Measurements from ENCODE around the gene GIMAP7.
"Not testable (repeated sequence)": the region's sequence is repeated elsewhere in the genome, so short reads cannot be mapped to it uniquely, and the experiment has no call there.

Gene GIMAP7

DNA sequence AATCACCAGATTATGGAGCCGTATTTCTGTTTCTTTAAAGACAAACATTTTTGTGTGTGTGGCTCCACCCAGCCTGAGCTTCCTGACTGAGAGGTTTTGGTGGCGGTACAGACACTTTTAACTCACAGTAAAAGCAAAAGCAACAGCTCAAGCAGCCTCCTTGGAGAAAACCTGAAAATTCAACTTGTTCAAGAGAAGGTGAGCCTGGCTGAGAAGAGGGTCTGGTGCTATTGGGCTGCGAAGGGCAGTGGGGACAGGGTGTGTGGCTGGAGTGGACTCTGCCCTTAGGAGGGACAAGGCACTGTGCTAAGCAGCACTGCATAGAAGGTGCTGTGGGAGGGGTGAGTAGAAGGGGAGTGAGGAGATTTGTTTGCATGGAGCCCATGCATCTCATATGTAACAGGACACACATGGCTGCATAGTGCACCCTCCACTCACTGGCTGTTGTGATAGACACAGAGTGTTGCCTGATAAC, at the start of gene GIMAP7:
GIMAP7 (plus strand) TSS at position 125 of the 475 bp plus-strand sequence. CDS start 5,103 bp downstream, outside the sequence.
- peak; percentile 30 to 58 for DNase-seq (ENCODE audit: low read depth in 1 of 2, low spot score in 1 of 2)

DNA sequence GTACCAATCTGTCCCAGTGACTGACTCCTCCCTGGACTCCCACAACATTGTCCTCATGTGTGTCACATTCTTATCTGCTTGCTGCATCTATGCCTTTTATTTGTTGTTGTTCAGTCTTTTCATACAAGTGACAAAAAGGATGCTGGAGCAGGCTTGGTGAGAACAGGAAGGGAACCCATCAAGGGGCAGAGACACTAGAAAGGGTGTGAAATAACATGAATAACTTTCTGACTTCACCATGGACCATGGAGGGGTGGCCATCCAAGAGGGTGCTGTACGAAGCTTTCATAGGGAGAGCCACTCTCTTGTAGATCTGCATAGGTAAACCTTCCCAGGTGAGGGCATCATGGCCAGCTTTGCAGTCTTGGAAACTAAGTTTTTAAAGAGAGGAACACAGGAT, 49.7 kb upstream of the GIMAP7 start:
- no peak for DNase-seq (ENCODE audit: low read depth in 1 of 2, low spot score in 1 of 2)

DNA sequence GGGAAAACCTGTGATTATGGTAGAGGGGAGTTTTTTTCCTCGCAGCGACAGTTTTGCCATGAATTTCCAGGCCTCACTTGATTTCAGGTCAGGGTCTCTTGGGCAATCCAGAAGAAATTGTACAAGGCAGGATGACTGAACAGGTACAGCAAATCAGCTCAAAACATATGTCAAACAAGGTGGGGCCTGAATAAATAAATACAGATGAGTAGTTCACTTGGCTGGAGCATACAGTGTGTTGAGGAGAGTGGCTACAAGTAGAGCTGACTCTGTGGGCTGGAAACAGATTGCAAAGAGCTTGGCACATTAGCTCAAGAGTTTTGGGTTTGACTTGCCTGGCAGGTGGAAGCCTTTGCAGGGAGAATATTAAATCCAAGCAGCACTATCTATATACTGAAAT, 49.3 kb upstream of the GIMAP7 start:
- DNase-seq (ENCODE audit: low read depth in 1 of 2, low spot score in 1 of 2), result no peak

DNA sequence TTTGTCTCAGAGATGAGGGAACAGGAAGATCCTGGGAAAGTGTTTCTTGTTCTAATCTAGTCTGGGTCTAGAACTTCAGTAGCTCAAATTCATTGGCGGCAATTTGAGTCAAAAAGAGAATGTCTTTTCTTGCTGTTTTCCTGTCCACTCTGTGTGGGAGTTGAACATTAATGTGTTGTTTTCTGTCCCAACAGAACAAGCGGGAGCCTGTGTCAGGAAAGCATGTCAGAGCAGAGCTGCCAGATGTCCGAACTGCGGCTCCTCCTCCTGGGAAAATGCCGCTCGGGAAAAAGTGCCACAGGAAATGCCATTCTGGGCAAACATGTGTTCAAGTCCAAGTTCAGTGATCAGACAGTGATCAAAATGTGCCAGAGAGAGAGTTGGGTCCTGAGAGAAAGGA, 48.2 kb upstream of the GIMAP7 start:
- DNase-seq (ENCODE audit: low read depth in 1 of 2, low spot score in 1 of 2), result no peak

DNA sequence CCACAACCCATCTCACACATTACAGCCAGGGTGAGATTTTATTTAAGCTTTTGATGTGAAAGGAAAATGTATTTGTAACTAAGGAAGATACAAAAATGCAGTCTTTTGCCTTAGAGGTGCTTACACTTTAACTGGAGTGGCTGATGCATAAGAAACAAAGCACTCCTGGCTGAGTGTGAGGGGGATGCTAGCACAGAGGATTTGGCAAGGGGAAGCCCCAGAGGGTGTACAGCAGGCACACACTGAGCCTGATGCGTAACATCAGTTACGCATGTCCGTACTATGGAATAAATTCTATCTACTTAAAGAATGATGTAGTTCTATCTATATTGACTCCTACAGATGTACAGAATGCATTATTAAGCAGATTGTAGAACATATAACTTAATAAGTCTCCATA, 46.4 kb upstream of the GIMAP7 start:
- DNase-seq (ENCODE audit: low read depth in 1 of 2, low spot score in 1 of 2), result no peak

DNA sequence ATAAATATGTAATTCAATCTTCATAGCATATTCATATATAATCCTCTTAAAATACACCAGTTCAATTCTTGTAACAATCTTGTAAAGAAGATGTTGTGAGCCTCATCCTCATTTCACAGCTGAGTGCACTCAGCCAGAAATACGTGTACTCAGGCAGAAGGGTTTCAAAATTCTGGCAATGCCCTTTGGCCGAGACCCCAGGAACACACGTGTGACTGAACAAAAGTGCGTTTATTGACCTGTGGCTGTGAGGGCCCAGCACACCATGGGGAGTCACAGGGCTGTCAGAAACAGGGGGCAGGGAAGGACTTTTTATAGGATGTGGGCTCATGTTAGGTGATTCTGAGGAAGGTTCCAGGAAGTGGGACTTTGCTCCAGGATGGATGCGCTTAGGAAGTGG, 42.8 kb upstream of the GIMAP7 start:
- no peak for DNase-seq (ENCODE audit: low read depth in 1 of 2, low spot score in 1 of 2)

DNA sequence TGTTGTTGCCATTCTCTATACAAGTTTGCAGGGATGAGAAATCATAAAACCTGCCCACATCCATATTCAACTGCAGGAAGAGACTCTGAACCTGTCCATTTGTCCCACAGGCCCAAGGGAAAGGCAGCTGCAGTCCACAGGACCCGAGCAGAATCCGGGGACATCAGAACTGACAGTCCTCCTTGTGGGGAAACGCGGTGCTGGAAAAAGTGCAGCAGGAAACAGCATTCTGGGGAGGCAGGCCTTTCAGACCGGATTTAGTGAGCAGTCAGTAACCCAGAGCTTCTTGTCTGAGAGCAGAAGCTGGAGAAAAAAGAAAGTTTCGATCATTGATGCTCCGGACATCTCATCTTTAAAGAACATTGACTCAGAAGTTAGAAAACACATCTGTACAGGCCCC, 40.8 kb upstream of the GIMAP7 start:
- no peak for DNase-seq (ENCODE audit: low read depth in 1 of 2, low spot score in 1 of 2)

DNA sequence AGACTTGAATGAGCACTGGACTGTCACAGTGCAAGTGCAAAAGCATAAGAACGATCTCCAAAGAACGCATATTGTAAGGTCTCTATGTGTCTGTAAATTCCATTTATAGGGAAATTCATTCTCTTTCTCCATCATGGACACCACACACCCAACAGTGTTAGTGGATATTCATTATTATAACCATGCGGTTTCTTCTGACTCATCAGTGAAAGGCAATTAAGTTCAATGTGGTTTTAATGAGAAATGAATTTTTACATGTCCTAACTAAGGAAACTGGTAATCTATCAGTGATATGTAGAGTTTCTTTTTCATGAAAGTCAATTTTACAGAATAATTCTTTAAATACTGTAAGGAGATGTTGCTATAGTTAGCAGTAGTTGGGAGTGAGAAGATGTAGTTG, 38.4 kb upstream of the GIMAP7 start:
- DNase-seq (ENCODE audit: low read depth in 1 of 2, low spot score in 1 of 2), result no peak

DNA sequence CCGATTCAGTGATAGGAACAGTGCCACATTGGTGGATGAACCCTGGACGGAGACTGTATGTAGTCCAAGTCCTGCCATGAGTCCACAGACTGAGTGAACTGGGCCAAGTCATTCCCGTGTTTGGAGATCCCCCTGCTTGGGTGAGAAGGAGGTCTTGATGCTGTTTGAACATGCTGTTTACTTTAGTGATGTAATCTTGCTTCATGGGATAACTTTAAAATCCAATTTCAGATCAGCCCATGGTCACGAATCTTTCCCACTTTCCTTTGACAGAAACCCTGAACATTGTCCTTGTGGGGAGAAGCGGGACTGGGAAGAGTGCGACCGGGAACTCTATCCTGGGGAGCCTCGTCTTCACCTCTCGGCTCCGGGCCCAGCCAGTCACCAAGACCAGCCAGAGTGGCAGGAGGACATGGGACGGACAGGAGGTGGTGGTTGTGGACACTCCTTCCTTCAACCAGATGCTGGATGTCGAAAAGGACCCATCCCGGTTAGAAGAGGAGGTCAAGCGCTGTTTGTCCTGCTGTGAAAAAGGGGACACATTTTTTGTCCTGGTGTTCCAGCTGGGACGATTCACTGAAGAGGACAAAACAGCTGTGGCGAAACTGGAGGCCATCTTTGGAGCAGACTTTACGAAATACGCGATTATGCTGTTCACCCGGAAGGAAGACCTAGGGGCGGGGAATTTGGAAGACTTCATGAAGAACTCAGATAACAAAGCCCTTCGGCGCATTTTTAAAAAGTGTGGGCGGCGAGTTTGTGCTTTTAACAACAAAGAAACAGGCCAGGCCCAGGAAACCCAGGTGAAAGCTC, 37.6 kb upstream of the GIMAP7 start:
- no peak for DNase-seq (ENCODE audit: low read depth in 1 of 2, low spot score in 1 of 2)

DNA sequence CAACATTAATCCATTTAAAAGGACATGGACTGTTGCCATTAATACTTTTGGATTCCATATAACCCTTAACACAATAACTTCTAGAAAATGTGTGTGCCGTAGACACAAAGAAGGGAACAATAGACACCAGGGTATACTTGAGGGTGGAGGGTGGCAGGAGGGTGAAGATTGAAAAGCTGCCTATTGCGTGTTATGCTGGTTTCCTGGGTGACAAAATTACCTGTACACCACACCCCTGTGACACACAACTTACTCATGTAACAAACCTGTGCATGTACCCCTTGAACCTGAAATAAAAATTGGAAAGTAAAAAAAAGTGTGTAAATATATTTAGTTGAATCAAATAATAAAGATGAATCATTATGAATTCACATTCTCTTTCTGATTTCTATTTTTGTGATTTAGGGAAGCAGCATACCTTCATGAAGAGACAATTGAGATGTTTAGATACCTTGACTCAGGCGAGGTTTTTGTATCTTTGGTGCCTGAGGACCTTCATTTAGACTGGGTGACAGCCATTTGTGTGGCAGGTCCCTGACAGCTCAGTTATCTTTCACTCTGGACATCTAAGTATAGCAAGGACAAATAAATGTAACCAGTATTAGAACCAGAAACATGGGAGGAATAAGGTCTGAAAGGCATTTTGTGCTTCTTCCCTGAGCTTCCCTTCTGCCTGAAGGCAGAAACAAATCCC, 35.5 kb upstream of the GIMAP7 start:
- DNase-seq (ENCODE audit: low read depth in 1 of 2, low spot score in 1 of 2), result no peak

DNA sequence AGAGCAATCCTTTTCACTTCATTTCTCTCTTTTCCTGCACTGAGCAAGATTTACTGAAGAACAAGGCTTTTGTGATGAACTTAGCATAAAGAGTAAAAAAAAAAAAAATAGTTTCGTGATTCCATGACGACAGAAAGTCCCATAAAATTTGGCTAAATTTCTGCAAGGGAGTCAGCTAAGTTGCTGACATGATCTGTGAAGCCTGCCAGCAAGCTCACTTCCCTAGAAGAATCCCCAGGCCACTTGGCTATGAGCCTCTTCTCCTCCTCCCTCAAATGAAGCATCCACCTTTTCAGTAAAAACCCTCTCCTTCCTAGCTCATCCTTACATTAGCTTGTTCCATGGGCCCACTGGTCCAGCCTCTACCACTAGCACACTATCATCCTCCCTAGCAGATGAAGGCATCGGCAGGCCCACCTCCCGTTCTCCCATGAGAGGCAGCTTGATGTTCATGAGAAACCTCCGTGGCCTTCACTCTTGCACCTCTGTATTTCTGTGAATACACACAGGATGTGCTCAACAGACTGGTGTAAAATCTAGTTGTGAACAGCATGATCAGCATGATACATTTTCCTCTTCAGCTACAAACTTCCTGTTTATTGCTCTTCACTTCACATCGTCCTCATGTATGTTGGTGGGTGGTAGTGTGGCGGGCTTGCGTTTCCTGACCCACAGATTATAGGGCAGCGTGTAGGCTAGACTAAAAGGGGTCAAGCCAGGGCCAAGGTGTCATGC, 33.3 kb upstream of the GIMAP7 start:
- no peak for DNase-seq (ENCODE audit: low read depth in 1 of 2, low spot score in 1 of 2)

DNA sequence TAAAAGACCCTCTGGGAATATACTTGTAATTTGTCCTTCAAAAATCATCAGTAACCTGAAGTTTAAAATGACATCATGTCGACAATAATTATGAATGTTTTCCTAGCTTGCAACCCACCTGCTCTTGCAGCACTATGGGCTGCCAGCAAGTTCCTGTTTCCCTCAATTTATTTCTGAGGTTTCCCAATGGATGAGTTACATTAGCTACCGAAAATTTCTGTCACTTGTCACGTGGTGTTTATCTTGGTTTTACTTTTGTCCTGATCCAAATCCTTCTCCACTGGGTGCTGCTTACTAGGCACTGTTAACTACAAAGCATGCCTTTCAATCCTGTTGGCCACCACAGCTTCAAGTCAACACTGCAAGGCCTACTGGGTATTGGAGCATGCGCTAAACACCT, 32.8 kb upstream of the GIMAP7 start:
- DNase-seq (ENCODE audit: low read depth in 1 of 2, low spot score in 1 of 2), result no peak

DNA sequence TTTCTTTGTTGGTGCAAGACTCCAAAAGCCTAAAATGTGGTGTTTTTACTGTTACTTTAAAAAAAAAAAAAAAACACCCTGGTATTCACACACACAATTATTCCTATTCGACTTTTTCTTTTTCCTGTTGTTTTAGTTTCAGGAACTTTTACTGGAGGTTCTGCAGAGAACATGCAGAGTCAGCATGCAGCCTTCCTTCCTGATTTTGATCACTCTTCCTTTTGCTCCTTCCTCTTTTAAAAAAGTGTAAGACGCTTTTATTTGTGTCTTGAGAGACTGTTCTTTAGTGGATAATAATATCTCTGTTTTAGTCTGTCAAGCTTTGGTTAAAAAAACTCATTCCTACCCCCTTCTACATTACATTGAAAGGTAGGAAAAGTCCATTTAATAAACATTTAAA, 31.2 kb upstream of the GIMAP7 start:
- not testable (repeated sequence) for DNase-seq (ENCODE audit: low read depth in 1 of 2, low spot score in 1 of 2)

DNA sequence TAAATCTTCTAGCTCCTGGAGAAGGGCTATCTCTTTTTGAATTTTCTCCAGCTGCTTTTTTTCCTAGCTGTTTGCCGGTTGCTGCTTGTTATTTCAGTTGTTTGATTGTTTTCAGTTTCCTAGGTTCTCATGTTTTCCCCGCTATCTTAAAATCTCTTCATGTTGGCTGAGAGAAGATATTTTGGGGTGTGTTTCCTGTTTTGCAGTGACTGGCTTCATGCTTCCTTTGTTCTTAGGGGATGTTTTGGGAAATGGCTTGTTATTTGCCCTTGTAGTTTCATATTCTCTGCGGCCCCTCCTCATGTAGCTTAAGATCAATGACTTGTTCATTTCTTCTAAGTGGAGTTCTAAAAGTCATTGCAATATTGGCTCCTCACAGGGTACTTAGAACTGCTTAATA, 30.6 kb upstream of the GIMAP7 start:
- DNase-seq (ENCODE audit: low read depth in 1 of 2, low spot score in 1 of 2), result not testable (repeated sequence)

DNA sequence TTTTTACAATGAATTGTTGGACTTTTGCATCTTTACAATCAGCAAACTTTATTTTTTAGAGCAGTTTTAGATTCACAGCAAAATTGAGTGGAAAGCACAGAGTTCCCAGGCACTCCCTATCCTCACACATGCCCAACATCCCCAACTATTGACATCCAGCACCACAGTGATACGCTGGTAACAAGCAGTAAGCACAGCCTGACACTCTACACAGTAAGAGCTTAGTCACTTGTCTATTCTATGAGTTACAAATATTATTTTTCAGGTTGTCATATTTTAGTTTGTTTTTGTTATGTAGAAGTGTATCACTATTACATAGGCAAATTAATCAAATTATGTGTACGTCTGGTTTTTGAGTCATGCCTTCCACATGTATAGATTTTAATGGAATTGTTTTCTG, 27.0 kb upstream of the GIMAP7 start:
- no peak for DNase-seq (ENCODE audit: low read depth in 1 of 2, low spot score in 1 of 2)

DNA sequence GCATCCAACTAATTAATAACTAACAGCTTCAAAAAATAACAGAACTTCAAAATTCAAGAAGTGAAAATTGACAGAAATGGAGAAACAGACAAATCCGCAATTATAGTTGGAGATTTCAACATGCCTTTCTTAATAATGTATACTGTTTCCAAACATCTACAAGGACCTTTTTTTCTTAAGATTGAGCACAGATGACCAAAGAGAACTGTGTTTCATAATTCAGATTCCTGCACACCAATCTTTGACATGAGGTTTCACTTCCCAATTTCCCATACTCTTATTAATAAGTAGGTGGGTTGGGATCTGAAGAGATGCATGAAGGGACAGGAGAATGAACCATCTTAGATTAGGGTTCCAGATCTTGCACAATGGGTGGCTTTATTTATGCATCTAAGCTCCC, 24.9 kb upstream of the GIMAP7 start:
- DNase-seq (ENCODE audit: low read depth in 1 of 2, low spot score in 1 of 2), result no peak

DNA sequence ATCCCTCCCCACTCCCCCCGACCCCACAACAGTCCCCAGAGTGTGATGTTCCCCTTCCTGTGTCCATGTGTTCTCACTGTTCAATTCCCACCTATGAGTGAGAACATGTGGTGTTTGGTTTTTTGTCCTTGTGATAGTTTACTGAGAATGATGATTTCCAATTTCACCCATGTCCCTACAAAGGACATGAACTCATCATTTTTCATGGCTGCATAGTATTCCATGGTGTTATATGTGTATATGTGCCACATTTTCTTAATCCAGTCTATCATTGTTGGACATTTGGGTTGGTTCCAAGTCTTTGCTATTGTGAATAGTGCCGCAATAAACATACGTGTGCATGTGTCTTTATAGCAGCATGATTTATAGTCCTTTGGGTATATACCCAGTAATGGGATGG, 21.2 kb upstream of the GIMAP7 start:
- DNase-seq (ENCODE audit: low read depth in 1 of 2, low spot score in 1 of 2), result not testable (repeated sequence)

DNA sequence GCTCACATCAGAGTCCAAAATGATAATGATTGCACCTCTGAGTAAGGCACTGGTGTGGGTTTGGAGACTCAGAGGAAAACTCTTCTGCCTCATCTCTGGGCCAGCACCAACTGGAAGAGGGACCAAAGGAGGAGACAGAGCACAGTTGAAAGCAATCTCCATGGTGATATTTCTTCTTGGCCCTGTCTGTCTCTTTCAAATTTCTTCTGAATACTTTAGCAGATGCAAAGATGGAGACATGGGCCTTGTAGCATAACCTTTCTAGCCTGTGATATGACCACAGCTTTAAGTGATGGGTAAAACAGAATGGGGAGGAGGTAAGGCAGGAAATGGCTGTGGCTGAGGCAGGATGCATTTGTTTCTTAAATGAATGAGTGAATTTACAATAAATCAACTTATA, 12.2 kb upstream of the GIMAP7 start:
- DNase-seq (ENCODE audit: low read depth in 1 of 2, low spot score in 1 of 2), result no peak

DNA sequence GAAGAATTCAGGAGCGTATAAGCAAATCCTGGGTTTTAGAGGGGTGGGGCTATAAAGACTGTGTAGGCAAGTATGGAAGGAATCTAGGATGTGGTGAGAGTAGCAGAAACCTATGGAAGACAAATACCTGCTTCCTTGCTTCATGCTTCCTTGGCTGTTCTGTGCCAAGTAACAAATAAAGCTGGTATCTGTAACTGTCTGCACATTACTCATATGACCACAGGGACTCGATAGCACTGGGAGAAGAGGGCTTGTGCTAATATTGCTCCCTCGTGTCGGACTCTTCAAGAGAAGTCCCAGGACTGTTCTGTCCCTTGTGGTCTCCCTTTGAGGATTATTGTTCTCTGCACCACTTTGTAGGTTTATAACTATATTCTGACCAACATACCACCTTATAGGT, 11.5 kb upstream of the GIMAP7 start:
- no peak for DNase-seq (ENCODE audit: low read depth in 1 of 2, low spot score in 1 of 2)

DNA sequence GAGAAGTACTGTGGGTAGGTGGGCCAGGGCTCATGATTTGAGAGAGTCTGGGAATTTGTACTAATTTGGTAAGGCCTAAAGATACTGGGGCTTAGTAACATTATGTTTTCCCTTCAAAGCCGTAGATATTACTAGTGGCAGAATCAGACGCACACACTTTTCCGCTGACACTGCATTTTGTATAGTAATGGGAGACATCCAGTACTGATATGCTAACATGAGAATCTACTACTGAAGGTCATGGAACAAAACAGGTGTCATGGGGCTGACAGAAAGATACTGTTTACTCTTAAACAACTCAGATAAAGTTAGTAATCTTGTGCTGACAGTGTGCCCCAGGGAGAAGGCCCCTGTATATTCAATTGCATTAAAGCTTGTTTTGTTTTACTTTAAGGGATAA, 11.1 kb upstream of the GIMAP7 start:
- no peak for DNase-seq (ENCODE audit: low read depth in 1 of 2, low spot score in 1 of 2)

DNA sequence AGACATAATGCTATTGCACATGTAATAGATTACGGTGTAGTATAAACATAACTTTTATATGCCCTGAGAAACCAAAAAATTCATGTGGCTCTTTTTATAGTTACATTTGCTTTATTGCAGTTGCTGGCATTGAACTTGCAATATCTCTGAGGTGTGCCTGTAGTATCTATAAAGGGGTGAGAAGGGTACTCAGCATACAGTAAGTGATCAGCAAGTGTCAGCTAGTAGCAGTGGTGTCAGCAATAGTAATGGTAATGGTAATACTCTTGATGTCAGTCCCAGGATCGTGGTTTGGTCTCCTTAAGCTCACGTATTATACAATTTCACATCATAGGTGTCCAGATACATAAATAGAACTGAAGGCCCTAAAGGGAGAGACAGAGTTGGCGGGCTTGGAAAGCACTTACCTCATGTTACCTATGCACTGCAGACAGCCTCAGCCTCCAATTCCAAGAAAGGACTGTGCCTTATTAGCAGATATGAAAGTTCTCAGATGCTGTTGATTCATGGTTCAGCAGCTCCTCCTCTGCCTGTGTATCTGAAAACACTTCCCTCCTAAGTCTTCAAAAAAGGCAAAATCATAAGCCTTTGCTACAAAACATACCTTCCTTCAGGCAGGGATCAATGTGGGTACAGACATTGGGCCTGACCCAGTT, 6.6 kb upstream of the GIMAP7 start:
- DNase-seq (ENCODE audit: low read depth in 1 of 2, low spot score in 1 of 2), result no peak
